GM23248 (cell line): ENCODE data around the gene CALML3.

Source experiments
- EZH2 ChIP-seq: fragments of 200-600 bp; sonication (generic); IDR thresholded peaks from 2 replicates; pipeline ENCODE4 v1.6.1; 2018; ENCODE audit warnings: antibody characterized with exemption, mild to moderate bottlenecking; ENCODE audit not compliant: insufficient read depth, poor library complexity, severe bottlenecking
- EZH2phosphoT487 ChIP-seq: fragments of 200-600 bp; sonication (generic); IDR thresholded peaks from 2 replicates; pipeline ENCODE4 v1.6.1; 2018; ENCODE audit warnings: antibody characterized with exemption, moderate library complexity, mild to moderate bottlenecking, low read depth; ENCODE audit not compliant: insufficient read depth

GRCh38 chr10:5566614-5567013, 41.9 kb downstream of the CALML3 start:
- no peak for TF ChIP-seq EZH2phosphoT487
- no peak for TF ChIP-seq EZH2
